IMR-90 (cell line): Measurements from ENCODE around the gene TAAR9. TPM values are rescaled to one million over a fixed set of nuclear protein-coding genes. Genes with fewer than 3 reads are reported as not detected.

Source experiments
- CTCF ChIP-seq: conservative IDR thresholded peaks from 2 replicates; pipeline ENCODE4 v1.5.1; 2012; ENCODE audit warnings: mild to moderate bottlenecking, low read depth, low read length, improper control_type of control experiment
- polyA plus RNA-seq, 3 experiments: library from polyadenylated mRNA; depleted of rRNA; stranded (reverse); fragments of >200 nt; gene quantifications; 2 replicates each; pipeline ENCODE4 v1.2.3, GENCODE V29; 2012; ENCODE audit warnings: low replicate concordance in 1 of 3
- total RNA-seq: library from RNA; depleted of rRNA; stranded (reverse); fragments of >200 nt; gene quantifications from 2 replicates; pipeline ENCODE4 v1.2.3, GENCODE V29; 2012

Gene TAAR9
- total and polyA plus RNA-seq, 2 of the 4 experiments (the other 2 are of a cell fraction): not detected

GRCh38 chr6:132512638-132513632, 25.1 kb upstream of the TAAR9 start, which contains the start of gene STX7 (continued):
- TF ChIP-seq CTCF: no peak
